SK-N-SH treated with all-trans-retinoic acid at 6 μM for 48 hours (cell line): ENCODE data around the gene RPE.

Experiments
- ATAC-seq: fragments of 200-7000 bp; cut with Tn5 transposase; 3 replicates; pipeline ENCODE4 v1.9.1; 2020; ENCODE audit warnings: mild to moderate bottlenecking, moderate library complexity
- ARNTL ChIP-seq: fragments of 450-650 bp; formaldehyde crosslinking; IDR thresholded peaks from 2 replicates; pipeline ENCODE4 v1.5.0; 2020; ENCODE audit warnings: low read depth, mild to moderate bottlenecking, moderate library complexity, borderline replicate concordance
- BACH2 ChIP-seq: fragments of 250-450 bp; sonication (Bioruptor Pico); IDR thresholded peaks from 2 replicates; pipeline ENCODE4 v1.9.0; 2021; ENCODE audit warnings: mild to moderate bottlenecking, borderline replicate concordance
- ESRRG ChIP-seq: fragments of 250-450 bp; sonication (Bioruptor Pico); IDR thresholded peaks from 2 replicates; pipeline ENCODE4 v1.6.1; 2021; ENCODE audit warnings: mild to moderate bottlenecking
- GLIS3 ChIP-seq: fragments of 250-450 bp; sonication (Bioruptor Pico); IDR thresholded peaks from 2 replicates; pipeline ENCODE4 v1.5.0; 2020; ENCODE audit warnings: mild to moderate bottlenecking, moderate library complexity
- ISL1 ChIP-seq: fragments of 250-450 bp; sonication (Bioruptor Pico); IDR thresholded peaks from 2 replicates; pipeline ENCODE4 v2.1.2; 2022; ENCODE audit warnings: mild to moderate bottlenecking, moderate library complexity
- PPARA ChIP-seq: fragments of 250-450 bp; sonication (Bioruptor Pico); IDR thresholded peaks from 2 replicates; pipeline ENCODE4 v1.5.0; 2020; ENCODE audit warnings: mild to moderate bottlenecking, borderline replicate concordance
- RARB ChIP-seq: fragments of 250-450 bp; sonication (Bioruptor Pico); IDR thresholded peaks from 2 replicates; pipeline ENCODE4 v1.8.0; 2021; ENCODE audit warnings: mild to moderate bottlenecking, moderate library complexity
- SNAI2 ChIP-seq: fragments of 250-450 bp; sonication (Bioruptor Pico); IDR thresholded peaks from 2 replicates; pipeline ENCODE4 v1.5.0; 2020; ENCODE audit warnings: mild to moderate bottlenecking, moderate library complexity
- TOX ChIP-seq: fragments of 250-450 bp; sonication (Bioruptor Pico); IDR thresholded peaks from 2 replicates; pipeline ENCODE4 v1.8.0; 2021; ENCODE audit warnings: mild to moderate bottlenecking, moderate library complexity, borderline replicate concordance
- ZFP3 ChIP-seq: fragments of 250-450 bp; sonication (Bioruptor Pico); IDR thresholded peaks from 2 replicates; pipeline ENCODE4 v1.5.0; 2020; ENCODE audit warnings: mild to moderate bottlenecking, moderate library complexity
- ZFP30 ChIP-seq: fragments of 450-650 bp; formaldehyde crosslinking; IDR thresholded peaks from 2 replicates; pipeline ENCODE4 v1.5.0; 2022; ENCODE audit warnings: mild to moderate bottlenecking, moderate library complexity
- ZNF565 ChIP-seq: fragments of 450-650 bp; formaldehyde crosslinking; conservative IDR thresholded peaks from 2 replicates; pipeline ENCODE4 v1.5.0; 2020; ENCODE audit warnings: low read depth, mild to moderate bottlenecking, moderate library complexity
- ZNF70 ChIP-seq: fragments of 450-650 bp; formaldehyde crosslinking; IDR thresholded peaks from 2 replicates; pipeline ENCODE4 v1.5.0; 2020; ENCODE audit warnings: mild to moderate bottlenecking, moderate library complexity
- ZNF8 ChIP-seq: fragments of 450-650 bp; formaldehyde crosslinking; IDR thresholded peaks from 2 replicates; pipeline ENCODE4 v1.5.0; 2020; ENCODE audit warnings: mild to moderate bottlenecking, moderate library complexity
- TF ChIP-seq, protein P1 (sequence below): fragments of 250-450 bp; sonication (Bioruptor Pico); IDR thresholded peaks from 2 replicates; pipeline ENCODE4 v1.5.0; 2020; ENCODE audit warnings: mild to moderate bottlenecking, moderate library complexity
- TF ChIP-seq, protein P2 (sequence below): fragments of 250-450 bp; sonication (Bioruptor Pico); IDR thresholded peaks from 2 replicates; pipeline ENCODE4 v1.8.0; 2021; ENCODE audit warnings: low read depth, mild to moderate bottlenecking, moderate library complexity, borderline replicate concordance
- TF ChIP-seq, protein P3 (sequence below): fragments of 250-450 bp; sonication (Bioruptor Pico); IDR thresholded peaks from 2 replicates; pipeline ENCODE4 v1.5.1; 2020; ENCODE audit warnings: low read depth, mild to moderate bottlenecking, moderate library complexity
- TF ChIP-seq, protein P4 (sequence below): fragments of 250-450 bp; sonication (Bioruptor Pico); IDR thresholded peaks from 2 replicates; pipeline ENCODE4 v1.8.0; 2020; ENCODE audit warnings: mild to moderate bottlenecking, moderate library complexity, borderline replicate concordance
- TF ChIP-seq, protein P5 (sequence below): fragments of 250-450 bp; sonication (Bioruptor Pico); IDR thresholded peaks from 2 replicates; pipeline ENCODE4 v1.5.1; 2021; ENCODE audit warnings: mild to moderate bottlenecking, moderate library complexity

Gene RPE

DNA sequence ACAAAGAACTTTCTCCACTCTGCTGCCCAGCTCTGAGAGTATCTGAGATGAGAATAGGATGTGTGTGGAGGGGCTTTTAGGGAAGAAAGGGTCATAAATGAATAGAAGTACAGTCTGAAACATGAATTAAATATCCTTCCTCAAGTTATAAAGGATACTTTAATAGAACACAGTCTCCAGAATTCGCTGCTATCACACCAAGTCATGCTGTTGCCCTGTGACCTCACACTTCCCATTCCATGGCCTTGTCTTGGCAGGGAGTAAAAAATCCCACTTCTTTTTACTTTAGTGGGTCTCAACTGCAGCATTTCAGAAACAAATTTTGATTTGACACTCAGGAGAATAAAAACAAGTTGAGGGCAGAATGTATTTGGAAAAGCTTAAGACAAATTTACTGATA lies 3.8 kb upstream of the RPE start:
- TF ChIP-seq ZFP3 (no peak), ARNTL (no peak), ZFP30 (CRISPR knock-in tag) (no peak), RARB (no peak), SNAI2 (CRISPR knock-in tag) (no peak), ESRRG (CRISPR knock-in tag) (no peak), ZNF565 (no peak), ZNF8 (CRISPR knock-in tag) (no peak)
- TF ChIP-seq, protein P1, sequence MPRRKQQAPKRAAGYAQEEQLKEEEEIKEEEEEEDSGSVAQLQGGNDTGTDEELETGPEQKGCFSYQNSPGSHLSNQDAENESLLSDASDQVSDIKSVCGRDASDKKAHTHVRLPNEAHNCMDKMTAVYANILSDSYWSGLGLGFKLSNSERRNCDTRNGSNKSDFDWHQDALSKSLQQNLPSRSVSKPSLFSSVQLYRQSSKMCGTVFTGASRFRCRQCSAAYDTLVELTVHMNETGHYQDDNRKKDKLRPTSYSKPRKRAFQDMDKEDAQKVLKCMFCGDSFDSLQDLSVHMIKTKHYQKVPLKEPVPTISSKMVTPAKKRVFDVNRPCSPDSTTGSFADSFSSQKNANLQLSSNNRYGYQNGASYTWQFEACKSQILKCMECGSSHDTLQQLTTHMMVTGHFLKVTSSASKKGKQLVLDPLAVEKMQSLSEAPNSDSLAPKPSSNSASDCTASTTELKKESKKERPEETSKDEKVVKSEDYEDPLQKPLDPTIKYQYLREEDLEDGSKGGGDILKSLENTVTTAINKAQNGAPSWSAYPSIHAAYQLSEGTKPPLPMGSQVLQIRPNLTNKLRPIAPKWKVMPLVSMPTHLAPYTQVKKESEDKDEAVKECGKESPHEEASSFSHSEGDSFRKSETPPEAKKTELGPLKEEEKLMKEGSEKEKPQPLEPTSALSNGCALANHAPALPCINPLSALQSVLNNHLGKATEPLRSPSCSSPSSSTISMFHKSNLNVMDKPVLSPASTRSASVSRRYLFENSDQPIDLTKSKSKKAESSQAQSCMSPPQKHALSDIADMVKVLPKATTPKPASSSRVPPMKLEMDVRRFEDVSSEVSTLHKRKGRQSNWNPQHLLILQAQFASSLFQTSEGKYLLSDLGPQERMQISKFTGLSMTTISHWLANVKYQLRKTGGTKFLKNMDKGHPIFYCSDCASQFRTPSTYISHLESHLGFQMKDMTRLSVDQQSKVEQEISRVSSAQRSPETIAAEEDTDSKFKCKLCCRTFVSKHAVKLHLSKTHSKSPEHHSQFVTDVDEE (CRISPR knock-in tag) = no peak
- TF ChIP-seq, protein P2, sequence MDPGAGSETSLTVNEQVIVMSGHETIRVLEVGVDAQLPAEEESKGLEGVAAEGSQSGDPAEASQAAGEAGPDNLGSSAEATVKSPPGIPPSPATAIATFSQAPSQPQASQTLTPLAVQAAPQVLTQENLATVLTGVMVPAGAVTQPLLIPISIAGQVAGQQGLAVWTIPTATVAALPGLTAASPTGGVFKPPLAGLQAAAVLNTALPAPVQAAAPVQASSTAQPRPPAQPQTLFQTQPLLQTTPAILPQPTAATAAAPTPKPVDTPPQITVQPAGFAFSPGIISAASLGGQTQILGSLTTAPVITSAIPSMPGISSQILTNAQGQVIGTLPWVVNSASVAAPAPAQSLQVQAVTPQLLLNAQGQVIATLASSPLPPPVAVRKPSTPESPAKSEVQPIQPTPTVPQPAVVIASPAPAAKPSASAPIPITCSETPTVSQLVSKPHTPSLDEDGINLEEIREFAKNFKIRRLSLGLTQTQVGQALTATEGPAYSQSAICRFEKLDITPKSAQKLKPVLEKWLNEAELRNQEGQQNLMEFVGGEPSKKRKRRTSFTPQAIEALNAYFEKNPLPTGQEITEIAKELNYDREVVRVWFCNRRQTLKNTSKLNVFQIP (CRISPR knock-in tag) = no peak
- TF ChIP-seq, protein P3, sequence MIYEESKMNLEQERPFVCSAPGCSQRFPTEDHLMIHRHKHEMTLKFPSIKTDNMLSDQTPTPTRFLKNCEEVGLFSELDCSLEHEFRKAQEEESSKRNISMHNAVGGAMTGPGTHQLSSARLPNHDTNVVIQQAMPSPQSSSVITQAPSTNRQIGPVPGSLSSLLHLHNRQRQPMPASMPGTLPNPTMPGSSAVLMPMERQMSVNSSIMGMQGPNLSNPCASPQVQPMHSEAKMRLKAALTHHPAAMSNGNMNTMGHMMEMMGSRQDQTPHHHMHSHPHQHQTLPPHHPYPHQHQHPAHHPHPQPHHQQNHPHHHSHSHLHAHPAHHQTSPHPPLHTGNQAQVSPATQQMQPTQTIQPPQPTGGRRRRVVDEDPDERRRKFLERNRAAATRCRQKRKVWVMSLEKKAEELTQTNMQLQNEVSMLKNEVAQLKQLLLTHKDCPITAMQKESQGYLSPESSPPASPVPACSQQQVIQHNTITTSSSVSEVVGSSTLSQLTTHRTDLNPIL (CRISPR knock-in tag) = no peak
- TF ChIP-seq, protein P4, sequence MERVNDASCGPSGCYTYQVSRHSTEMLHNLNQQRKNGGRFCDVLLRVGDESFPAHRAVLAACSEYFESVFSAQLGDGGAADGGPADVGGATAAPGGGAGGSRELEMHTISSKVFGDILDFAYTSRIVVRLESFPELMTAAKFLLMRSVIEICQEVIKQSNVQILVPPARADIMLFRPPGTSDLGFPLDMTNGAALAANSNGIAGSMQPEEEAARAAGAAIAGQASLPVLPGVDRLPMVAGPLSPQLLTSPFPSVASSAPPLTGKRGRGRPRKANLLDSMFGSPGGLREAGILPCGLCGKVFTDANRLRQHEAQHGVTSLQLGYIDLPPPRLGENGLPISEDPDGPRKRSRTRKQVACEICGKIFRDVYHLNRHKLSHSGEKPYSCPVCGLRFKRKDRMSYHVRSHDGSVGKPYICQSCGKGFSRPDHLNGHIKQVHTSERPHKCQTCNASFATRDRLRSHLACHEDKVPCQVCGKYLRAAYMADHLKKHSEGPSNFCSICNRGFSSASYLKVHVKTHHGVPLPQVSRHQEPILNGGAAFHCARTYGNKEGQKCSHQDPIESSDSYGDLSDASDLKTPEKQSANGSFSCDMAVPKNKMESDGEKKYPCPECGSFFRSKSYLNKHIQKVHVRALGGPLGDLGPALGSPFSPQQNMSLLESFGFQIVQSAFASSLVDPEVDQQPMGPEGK (CRISPR knock-in tag) = no peak
- no peak for ATAC-seq

DNA sequence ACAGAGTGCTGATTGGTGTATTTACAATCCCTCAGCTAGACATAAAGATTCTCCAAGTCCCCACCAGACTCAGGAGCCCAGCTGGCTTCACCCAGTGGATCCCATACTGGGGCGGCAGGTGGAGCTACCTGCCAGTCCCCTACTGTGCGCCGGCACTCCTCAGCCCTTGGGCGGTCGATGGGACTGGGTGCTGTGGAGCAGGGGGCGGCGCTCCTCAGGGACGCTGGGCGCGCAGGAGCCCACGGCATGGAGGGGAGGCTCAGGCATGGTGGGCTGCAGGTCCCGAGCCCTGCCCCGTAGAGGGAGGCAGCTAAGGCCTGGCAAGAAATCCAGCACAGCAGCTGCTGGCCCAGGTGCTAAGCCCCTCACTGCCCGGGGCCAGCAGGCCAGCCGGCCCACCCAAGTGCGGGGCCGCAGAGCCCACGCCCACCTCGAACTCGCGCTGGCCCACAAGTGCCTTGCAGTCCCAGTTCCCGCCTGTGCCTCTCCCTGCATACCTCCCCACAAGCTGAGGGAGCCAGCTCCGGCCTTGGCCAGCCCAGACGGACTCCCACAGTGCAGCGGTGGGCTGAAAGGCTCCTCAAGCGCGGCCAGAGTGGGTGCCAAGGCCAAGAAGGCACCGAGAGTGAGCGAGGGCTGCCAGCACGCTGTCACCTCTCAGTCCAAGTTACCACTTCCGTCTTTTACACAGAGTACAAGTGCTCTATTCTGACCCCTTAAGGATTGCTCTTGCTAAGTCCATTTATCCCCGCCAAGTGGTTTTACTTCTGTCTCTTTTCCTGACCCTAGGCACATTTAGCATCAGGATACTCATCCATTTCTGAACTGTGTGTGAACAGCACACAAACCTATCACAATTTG lies 1.7 kb upstream of the RPE start:
- TF ChIP-seq SNAI2 (CRISPR knock-in tag) (no peak), ESRRG (CRISPR knock-in tag) (no peak), ISL1 (no peak), ZNF565 (no peak), PPARA (CRISPR knock-in tag) (no peak)
- TF ChIP-seq, protein P2 (CRISPR knock-in tag) = no peak
- no peak for ATAC-seq

DNA sequence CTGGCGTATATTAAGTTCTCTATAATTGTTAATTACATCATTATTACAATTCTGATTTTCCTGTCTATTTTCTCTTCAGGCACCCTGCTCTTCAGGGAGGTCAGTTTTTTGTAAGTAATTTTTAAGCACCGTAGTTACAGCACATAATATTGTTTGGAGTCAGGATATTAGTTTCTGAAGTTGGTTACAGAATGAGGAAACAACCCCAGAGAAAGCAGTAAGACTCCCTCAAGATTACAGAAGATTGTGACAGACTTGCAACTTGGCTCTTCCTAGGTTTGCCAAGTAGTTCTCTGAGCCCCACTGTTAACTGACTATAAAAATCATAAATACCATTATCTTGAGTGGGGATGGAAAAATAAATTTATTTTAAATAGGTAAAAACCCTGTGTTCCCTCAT lies 921 bp downstream of the RPE start:
- no peak for ATAC-seq
- TF ChIP-seq PPARA (CRISPR knock-in tag) = no peak
- TF ChIP-seq ZFP30 (CRISPR knock-in tag) = no peak

DNA sequence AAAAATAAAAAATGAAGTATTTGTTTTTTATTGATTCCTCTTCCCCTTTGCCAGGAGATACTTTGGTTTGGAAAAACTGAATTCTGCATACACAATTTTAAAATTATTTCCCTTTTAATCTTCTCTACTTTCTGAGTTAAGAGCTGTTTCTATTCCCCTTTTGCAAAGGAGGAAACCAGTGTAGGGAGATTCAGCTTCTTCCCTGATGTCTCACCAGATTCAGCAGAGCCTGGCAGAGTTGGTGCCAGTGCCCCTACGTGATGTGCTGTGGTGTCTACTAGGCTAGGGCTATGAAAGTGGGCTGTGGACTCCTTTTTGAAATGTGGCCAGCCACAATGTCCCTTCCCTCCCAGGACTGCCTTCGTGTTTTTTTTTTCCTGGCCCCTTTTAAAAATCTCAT lies 2.4 kb downstream of the RPE start:
- no peak for TF ChIP-seq ZNF70 (CRISPR knock-in tag)
- TF ChIP-seq ESRRG (CRISPR knock-in tag) = no peak
- ATAC-seq = no peak

DNA sequence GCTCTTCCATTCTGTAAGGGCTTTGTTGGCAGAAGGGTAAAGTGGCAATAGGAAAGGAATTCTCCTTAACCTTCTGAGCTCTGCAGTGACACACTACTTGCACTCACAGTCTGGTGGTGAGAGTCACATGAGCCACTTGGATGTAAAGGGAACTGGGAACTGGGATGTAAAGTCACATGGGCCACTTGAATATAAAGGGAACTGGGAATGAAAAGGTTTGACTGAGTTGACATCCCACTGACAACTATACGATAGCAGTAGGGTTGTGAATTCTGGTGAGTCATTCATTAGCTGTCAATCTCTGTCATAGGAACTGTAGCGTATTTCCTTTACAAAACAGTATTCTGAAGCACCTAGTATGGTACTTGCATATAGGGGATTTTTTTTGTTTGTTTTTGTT lies 5.5 kb downstream of the RPE start:
- no peak for ATAC-seq
- TF ChIP-seq, protein P1 (CRISPR knock-in tag) = no peak
- TF ChIP-seq BACH2 (CRISPR knock-in tag) = no peak
- TF ChIP-seq ISL1 = no peak
- TF ChIP-seq, protein P5, sequence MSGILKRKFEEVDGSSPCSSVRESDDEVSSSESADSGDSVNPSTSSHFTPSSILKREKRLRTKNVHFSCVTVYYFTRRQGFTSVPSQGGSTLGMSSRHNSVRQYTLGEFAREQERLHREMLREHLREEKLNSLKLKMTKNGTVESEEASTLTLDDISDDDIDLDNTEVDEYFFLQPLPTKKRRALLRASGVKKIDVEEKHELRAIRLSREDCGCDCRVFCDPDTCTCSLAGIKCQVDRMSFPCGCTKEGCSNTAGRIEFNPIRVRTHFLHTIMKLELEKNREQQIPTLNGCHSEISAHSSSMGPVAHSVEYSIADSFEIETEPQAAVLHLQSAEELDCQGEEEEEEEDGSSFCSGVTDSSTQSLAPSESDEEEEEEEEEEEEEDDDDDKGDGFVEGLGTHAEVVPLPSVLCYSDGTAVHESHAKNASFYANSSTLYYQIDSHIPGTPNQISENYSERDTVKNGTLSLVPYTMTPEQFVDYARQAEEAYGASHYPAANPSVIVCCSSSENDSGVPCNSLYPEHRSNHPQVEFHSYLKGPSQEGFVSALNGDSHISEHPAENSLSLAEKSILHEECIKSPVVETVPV (CRISPR knock-in tag) = no peak
- no peak for TF ChIP-seq TOX (CRISPR knock-in tag)
- TF ChIP-seq GLIS3 (CRISPR knock-in tag) = no peak
- no peak for TF ChIP-seq ZFP3
